ENCODE measurements around the gene GNG4.

GRCh38 chr1:235507623-235508022, 142.0 kb downstream of the GNG4 start:
- TF ChIP-seq CTCF (conservative IDR thresholded peaks at IDR 0.05; ENCODE audit: low read depth, low read length) (no peak), CEBPB (IDR thresholded peaks at IDR 0.05; ENCODE audit: low read depth, low read length) (no peak), POLR2A (IDR thresholded peaks at IDR 0.05; ENCODE audit: low read depth, low read length) (no peak), MXI1 (IDR thresholded peaks at IDR 0.05; ENCODE audit: borderline replicate concordance, low read depth, low read length) (no peak), ELK1 (IDR thresholded peaks at IDR 0.05; ENCODE audit: borderline replicate concordance, low read depth, low read length) (no peak), SMC3 (IDR thresholded peaks at IDR 0.05; ENCODE audit: low read depth, low read length) (no peak), RFX5 (IDR thresholded peaks at IDR 0.05; ENCODE audit: low read depth, low read length) (no peak), RCOR1 (IDR thresholded peaks at IDR 0.05; ENCODE audit: insufficient replicate concordance, low read length) (no peak), BHLHE40 (IDR thresholded peaks at IDR 0.05; ENCODE audit: low read depth, low read length) (no peak)
